D721Med (cell line): Measurements from ENCODE around the gene MFNG.
"Not testable (repeated sequence)": the region's sequence is repeated elsewhere in the genome, so short reads cannot be mapped to it uniquely, and the experiment has no call there.

Source experiments
- DNase-seq: peaks from one replicate; pipeline ENCODE4 v3.0.0; 2011; ENCODE audit warnings: low spot score; ENCODE audit not compliant: insufficient read length
- FAIRE-seq: peaks from 2 replicates; lab custom pipeline; 2011; peaks lifted over from hg19 to GRCh38; lab: Jason Lieb, UNC
- TF ChIP-seq, protein P1 (sequence below): IDR thresholded peaks from 2 replicates; pipeline ENCODE4 v1.5.1; 2012; ENCODE audit warnings: mild to moderate bottlenecking, control low read depth; ENCODE audit not compliant: insufficient read depth; ENCODE audit errors: missing control alignments

MFNG gene, protein sequence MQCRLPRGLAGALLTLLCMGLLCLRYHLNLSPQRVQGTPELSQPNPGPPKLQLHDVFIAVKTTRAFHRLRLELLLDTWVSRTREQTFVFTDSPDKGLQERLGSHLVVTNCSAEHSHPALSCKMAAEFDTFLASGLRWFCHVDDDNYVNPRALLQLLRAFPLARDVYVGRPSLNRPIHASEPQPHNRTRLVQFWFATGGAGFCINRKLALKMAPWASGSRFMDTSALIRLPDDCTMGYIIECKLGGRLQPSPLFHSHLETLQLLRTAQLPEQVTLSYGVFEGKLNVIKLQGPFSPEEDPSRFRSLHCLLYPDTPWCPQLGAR

DNA sequence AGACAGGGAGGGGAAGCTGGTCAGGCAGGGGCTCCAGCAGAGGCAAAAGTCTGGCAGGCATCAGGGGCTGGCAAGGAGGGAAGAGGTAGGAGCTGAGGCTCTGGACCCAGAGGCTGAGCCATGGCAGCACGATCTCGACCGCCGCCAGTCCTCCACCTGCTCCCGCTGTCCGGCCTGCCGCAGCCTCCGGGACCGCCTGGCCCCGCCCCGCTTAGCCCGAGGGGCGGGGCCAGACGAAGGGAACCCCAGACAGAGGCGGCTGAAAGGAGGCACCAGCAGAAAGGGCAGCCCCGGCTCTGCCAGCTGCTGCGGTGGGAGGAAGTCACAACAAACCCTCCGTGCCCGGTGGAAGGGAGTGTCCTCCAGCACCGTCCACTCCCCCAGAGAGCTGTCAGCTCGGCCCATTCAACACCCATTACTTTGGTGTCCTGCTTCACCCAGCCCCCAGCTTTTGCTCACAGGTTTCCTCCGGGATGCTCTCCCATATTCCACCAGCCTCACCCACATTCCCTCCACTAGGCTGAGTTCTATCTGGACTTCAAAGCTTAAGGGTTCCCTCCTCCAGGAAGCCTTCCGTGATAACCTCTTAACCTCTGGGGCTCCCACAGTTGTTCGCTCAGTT lies at the start of gene MFNG:
Gene MFNG, minus strand, starts transcription at position 161 of the 622 bp plus-strand sequence. CDS start 207 bp downstream, outside the sequence.
- DNase-seq: no peak
- TF ChIP-seq, protein P1, sequence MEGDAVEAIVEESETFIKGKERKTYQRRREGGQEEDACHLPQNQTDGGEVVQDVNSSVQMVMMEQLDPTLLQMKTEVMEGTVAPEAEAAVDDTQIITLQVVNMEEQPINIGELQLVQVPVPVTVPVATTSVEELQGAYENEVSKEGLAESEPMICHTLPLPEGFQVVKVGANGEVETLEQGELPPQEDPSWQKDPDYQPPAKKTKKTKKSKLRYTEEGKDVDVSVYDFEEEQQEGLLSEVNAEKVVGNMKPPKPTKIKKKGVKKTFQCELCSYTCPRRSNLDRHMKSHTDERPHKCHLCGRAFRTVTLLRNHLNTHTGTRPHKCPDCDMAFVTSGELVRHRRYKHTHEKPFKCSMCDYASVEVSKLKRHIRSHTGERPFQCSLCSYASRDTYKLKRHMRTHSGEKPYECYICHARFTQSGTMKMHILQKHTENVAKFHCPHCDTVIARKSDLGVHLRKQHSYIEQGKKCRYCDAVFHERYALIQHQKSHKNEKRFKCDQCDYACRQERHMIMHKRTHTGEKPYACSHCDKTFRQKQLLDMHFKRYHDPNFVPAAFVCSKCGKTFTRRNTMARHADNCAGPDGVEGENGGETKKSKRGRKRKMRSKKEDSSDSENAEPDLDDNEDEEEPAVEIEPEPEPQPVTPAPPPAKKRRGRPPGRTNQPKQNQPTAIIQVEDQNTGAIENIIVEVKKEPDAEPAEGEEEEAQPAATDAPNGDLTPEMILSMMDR: no peak
- FAIRE-seq: no peak

DNA sequence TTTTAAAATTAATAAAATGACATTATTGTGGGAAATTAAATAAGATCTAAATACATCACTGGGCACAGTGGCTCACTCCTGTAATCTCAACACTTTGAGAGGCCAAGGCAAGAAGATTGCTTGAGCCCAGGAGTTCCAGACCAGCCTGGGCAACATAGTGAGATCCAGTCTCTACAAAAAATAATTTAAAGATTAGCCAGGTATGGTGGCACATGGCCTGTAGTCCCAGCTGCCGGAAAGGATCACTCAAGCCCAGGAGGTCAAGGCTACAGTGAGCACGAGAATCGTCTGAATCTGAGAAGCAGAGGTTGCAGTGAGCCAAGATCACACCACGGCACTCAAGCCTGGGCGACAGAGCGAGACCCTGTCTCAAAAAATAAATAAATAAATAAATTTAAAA lies 49.0 kb upstream of the MFNG start:
- no peak for FAIRE-seq
- no peak for DNase-seq
- TF ChIP-seq, protein P1: no peak

DNA sequence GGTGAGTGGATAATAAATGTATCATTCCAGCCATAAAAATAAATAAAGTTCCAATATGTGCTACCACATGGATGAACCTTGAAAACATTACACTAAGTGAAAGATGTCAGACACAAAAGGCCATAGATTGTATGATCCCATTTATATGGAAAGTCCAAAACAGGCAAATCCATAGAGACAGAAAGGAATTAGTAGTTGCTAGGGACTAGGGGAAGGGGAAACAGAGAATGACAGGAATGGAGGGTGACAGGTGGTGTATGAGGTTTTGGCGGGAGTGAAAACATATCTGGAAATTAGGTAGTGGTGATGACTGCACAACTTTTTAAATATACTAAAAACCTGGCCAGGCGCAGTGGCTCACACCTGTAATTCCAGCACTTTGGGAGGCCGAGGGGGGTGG lies 48.3 kb upstream of the MFNG start:
- TF ChIP-seq, protein P1: no peak
- no peak for FAIRE-seq
- DNase-seq: no peak

DNA sequence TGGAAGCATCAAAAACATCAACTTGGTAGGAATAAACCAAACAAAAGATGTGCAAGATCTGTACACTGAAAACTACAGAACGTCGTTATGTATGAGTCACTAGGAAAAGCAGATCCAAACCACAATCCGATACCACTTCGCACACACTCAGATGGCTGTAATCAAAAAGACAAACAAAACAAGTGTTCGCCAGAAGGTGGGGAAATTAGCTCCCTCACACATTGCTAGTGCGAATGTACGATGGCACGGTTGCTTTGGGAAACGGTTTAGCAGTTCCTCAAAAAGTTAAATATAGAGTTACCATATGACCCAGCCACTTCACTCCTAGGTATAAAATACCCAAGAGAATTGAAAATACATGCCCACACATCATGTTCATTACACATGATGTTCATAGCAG lies 47.8 kb upstream of the MFNG start:
- FAIRE-seq (no peak), DNase-seq (no peak)
- TF ChIP-seq, protein P1: no peak

DNA sequence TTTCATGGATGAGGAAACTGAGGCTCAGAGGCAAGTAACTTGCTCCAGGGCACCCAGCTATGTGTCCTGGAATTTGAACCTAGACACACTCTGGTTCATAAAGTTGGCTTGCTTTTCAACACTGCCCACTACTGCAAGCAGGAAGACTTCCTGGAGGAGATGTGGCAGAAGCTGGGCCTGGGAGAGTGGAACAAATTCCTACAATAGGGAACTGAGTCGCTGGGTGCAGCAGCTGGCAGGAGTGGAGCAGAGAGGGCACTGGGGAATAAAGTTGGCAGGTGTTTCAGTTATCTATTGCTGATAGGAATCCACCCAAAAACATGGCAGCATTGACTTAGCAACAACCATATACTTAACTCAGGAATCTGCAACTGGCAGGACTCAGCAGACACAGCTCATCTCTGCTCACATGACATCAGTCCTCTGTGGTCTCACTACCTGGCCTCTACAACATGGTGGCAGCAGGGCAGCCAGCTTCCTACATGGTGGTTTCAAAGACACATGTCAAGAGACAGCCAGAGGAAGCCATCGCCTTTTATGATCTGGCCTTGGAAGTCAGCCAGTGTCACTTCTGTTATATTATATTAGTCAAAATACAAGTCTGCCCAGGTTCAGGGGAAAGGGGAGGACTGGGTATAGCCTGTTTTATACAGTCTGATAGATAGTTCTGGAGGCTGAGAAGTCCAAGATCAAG lies 43.6 kb upstream of the MFNG start:
- TF ChIP-seq, protein P1: no peak
- DNase-seq: no peak
- FAIRE-seq: no peak

DNA sequence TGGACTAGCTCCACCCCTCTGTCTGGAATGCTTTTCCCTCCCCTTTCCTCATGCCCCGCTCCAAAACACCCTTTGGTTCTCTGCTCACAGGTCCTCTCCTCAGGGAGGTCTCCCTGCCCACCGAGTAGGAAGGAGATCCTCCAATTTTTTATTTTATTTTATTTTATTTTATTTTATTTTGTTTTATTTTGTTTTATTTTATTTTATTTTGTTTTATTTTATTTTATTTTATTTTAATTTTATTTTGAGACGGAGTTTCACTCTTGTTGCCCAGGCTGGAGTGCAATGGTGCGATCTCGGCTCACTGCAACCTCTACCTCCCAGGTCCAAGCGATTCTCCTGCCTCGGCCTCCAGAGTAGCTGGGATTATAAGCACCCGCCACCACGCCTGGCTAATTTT lies 41.8 kb upstream of the MFNG start:
- not testable (repeated sequence) for DNase-seq, FAIRE-seq

DNA sequence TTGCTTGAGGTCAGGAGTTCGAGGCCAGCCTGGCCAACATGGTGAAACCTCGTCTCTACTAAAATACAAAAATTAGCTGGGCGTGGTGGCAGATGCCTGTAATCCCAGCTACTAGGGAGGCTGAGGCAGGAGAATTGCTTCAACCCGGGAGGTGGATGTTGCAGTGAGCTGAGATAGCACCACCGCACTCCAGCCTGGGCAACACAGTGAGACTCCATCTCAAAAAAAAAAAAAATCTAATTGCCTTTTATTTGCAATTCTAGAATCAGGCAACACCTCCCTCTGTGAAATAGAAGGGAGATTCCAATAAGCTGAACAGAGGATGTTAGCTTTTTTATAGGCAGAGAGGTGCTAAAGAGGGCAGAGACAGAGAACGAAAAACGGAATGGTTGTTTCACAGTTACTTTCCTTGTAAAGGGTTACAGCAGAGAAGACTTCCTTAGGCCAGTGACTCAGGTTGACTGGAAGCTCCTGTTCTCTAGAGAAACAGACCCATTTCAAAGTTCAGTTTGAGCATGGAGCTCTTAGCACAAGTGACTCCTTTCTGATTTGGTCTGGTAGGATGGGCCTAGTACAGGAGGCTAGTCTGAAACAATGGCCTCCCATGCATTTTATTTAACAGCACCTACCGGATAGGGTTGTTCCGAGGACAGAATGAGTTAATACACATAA lies 41.0 kb upstream of the MFNG start:
- not testable (repeated sequence) for FAIRE-seq, DNase-seq

DNA sequence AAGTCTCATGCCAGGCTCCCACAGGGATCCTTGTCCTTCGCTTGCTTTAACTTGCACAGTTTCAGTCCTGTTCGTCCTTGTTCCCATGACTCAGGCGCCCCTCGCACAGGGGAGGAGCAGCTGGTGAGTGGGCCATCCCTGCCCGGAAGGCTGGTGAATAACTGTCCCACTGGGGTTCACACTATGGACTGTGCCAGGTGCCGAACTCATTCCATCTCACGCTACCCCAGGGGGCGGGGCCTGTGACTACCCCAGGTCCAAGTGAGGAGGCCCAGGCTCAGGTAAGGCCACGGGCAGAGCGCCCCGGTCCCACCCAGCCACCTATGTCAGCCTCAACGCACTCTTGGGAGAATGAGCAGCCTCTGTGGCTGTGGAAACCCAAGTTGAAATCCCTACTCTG lies 40.2 kb upstream of the MFNG start:
- TF ChIP-seq, protein P1: no peak
- DNase-seq: no peak
- no peak for FAIRE-seq
